Astrocyte (in vitro differentiated cells and primary cell): ENCODE data around the gene SARS2.

Experiments used
- CTCF ChIP-seq: IDR thresholded peaks from 2 replicates; pipeline ENCODE4 v1.5.1; 2011; ENCODE audit warnings: low read depth, mild to moderate bottlenecking, inconsistent platforms, low read length, moderate library complexity; ENCODE audit not compliant: insufficient read depth
- EZH2 ChIP-seq: IDR thresholded peaks from 2 replicates; pipeline ENCODE4 v1.6.1; 2012; ENCODE audit warnings: mild to moderate bottlenecking, low read length, inconsistent platforms; ENCODE audit not compliant: insufficient read depth

GRCh38 chr19:38970664-38971532, 40.3 kb upstream of the SARS2 start:
- TF ChIP-seq CTCF (no peak), EZH2 (no peak)
